Measurements from ENCODE around the gene CDK5R1.

The CDK5R1 gene

DNA sequence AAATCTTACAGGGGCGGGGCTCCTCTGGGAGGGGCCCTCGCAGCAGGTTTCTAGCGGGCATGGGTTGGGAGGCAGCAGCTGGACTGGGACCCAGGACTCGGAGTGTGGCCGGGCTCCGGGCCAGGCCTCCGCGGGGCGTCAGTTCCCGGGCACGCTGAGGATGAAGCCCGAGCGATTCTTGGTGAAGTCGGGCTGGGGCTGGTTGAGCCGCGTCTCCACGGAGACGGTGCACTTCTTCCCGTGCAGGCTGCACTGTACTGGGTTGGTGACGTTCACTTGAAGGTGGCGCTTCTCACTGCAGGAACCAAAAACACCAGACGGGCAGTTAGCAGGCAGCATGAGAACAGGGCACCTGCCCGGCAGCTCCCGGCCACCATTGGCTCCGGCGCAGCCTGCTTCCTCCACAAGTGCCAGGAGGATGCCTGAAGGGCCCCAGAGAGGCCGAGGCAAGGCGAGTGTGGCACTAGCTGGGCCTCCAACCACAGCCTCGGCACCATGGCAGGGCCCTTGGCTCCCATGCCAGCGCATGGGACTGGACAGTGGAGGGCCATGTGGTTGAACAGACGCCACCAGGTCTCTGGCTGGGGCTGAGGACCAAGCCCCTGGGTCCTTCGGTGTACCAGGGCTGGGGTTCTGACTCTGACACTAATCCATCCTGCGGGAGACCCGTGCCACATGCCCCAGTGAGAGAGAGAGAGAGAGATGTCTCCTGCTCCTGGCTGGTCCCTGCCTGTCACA is 8.0 kb downstream of the CDK5R1 start:
- no peak for FAIRE-seq

DNA sequence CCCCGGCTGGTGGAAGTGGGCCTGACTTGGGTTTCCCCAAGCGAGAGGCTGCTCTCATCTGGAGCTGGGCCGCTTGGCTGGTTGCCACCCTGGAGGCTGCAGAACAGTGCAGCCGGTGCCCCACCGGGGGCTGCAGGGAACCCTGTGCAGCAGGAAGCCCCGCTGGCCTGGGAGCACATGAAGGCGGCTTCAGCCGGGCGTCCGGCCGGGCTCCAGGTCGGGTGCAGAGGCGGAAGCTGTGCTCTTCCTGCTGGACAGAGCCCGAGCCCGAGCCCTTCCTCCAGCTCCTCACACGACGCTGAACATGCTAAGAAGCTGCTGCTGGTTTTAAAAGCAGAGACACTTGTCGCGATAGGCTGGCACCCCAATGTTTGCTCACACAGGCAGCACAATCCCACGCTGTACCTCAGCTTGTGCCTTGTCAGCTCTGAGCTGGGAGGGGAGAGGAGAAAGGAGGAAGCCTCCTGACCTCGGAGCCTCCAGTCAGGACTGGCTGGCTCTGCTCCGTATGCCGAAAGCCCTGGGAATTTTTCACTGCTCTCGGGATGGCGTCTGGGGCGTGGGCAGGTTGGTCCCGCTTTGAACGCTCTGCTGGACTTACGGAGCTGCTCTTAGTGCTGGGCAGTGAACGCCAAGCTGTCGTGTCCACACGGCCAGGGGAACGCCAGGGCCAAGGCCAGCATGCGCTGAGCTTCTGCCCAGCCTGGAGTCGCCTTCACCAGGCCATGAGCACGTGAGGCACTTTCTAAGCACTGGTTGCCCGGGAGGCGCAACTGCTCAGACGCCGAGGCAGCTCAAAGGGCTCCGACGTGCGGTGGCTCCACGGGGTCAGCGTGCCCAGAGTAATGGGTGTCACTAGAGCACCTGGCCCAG is 8.8 kb downstream of the CDK5R1 start:
- no peak for FAIRE-seq

DNA sequence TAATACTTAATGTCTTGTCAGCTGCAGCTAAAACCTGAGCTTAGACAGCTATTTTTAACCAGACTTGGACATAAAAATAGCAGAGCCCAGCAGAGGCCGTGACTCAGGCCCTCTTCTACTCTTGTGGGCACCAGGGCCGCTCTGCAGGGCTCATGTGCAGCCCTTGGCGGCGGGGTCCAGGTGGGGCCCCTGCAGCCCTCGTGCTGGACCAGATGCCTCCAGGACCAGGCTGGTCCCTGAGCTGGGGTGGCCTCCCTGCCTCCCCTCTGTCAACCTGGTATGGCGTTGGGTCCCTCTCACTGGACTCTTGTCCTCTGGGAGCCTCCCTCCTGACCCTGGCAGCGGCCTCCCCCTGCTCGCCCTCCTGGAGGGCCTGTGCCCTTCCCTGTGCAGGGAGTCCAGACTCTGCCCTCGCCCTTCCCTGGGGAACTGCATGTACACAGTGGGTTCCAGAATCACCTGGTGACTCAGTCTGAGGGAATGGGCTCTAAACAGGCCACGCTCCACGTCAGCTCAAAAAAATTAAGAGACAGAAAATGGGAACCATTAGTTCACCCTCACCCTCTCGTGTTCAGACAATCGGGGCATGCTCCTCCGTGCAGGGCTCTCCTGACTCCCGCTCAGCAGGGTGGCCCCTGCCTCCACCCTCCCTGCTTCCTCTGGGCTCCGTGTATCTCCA is 9.7 kb downstream of the CDK5R1 start:
- FAIRE-seq, result no peak

DNA sequence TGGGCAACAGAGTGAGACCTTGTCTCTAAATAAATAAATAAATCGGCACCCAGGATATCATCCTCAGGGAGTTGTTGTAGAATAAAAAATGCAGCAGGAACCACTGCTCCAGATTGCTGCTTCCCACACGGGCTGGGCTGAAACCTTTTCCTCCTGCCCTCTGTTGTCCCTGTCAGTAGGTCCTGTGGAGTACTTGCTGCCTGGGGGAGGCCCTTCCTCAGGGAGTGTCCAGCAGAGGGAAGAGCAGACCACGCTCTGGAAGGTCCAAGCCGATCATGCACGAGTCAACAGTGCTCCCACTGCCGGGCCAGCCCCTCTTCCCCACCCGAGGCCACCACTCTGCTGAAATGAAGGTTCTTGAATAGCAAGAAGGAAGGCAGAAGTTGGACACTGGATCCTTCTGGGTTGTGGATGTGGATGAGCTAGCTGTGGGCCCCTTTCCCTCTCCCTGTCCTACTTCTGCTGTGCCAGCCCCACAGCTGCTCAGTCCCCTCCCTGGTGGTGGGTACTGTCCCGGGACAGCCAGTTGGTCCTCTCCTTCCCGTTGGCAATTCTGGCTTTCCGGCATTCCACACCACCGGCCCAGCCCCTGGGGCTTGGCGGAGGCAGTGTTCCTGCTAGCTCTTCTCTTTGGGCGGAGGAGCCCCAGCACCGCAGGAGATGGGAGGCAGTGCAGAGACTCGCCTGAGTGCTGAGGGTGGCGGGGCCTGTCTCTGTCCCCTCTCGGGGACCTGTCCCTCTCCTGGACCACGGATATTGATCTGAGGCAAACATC is 10.8 kb downstream of the CDK5R1 start:
- FAIRE-seq, result no peak

- FAIRE-seq, result no peak
Measured at GRCh38 chr17:32498391-32498790, 11.6 kb downstream of the CDK5R1 start.

GRCh38 chr17:32502013-32502412 is 15.2 kb downstream of the CDK5R1 start:
- FAIRE-seq, result no peak

GRCh38 chr17:32502710-32503109 is 15.9 kb downstream of the CDK5R1 start:
- no peak for FAIRE-seq

DNA sequence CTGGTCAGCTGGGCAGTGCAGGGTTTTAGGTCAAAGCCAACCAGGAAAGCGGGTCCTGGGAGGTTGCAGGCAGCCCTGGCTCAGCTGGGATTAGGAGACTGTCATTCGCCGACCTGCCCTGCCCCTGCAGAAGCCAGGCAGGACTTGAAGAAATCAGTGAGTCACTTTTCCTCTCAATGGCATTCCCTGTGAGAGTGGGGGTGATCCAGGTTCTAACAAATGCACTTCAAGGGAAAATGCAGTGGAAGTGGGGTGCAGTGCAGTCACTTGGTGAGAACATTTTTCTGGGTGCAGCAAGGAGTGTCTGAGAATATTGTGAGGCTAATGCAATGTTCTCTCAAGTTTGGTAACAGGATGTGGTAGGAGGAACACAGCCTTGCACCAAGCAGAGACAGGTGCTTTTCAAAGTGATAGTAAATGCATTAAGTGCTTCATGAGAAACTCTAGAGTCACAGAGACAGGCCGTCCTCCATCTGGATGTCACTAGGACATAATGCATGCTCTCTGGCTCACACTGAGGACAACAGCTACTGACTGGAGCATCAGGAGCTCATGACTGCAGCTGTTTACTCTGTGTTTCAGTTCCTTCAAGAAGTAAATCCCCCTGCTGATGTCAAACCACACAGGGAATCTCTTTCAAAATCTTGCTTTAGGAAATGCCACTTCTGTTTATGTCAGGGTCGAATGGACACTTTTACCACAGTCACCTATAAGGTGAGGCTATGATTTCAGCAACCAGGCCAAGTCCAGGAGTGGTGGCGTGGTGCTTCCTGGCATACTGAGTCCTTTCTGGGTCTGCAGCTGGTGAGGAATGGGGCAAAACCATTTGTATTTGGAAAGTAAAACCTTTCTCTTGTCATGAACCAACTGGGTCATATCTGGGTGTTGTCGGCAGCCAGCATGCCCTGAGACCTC is 16.7 kb downstream of the CDK5R1 start:
- no peak for FAIRE-seq

- FAIRE-seq, result no peak
Measured at GRCh38 chr17:32504166-32504990, 17.6 kb downstream of the CDK5R1 start.

DNA sequence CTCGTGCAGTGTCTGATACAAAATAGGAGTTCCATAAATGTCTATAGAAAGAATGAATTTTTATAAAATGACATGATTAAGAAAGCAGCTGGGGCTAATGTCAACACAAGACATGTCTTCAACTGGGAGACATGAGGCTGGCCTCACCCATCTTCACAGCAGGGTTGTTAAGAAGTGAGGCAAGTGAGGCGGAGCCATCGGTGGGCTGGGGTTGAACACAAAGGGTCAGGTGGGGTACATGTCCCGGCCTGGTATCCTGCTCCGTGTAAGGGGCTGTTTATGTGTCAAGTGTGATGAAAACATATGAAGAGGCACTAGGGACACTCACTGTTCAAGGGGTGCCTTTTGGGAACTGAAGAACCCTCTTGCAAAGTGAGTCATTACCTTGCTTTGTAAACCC is 22.1 kb downstream of the CDK5R1 start:
- FAIRE-seq, result no peak

DNA sequence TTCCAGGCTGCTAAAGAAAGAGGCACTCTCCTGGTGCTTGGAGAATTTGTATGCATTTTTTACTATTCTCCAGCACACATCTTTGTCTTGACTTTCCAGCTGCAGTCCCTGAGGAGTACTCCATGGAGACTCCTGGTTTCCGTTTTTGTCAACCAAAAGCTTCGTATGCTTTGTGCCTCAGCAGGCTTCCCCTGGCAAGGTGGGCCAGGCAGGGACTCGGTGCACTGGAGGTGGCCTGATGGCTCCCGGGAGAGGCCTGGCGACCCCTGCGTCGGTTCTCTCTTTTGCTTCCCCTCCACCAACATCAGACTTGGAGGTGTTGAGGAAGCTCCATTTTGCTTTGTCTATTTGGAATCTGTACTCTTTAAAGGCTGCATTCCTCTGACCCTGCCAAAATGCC is 23.7 kb downstream of the CDK5R1 start:
- FAIRE-seq, result no peak

GRCh38 chr17:32512328-32512727 is 25.5 kb downstream of the CDK5R1 start:
- FAIRE-seq, result no peak

GRCh38 chr17:32513579-32513978 is 26.8 kb downstream of the CDK5R1 start:
- no peak for FAIRE-seq

GRCh38 chr17:32514606-32515005 is 27.8 kb downstream of the CDK5R1 start:
- FAIRE-seq, result no peak

DNA sequence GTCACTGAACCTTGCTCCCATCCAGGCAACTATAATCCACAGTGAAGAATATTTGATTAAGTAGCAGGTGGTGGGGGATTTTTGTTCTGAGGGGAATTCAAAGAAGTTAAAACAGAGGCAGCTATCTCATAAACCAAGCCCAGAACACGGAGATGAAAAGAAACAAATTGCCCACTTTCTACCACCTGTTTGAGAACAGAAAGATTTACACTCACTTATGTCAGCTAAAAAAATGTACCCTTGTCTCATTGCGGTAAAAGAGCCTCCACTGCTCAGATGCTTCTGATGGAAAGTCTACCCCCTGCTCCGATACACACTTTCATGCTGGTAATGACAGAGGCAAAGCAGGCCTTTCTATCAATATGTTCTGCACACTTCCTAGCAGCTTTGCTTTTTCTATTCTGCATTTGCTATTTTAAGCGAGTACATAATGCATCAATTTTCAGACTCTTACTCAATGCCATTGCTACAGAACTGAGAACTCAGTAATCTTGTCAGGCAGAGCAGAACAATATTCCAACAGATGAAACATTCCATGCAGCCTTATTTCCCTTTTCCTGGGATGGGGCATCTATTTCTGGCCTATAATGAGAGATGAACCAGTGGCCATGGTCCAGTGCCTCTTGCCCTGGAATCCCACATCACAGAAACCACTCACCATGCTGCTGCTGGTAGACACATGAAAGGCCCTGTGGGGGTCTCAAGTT is 29.0 kb downstream of the CDK5R1 start:
- FAIRE-seq, result no peak

GRCh38 chr17:32516450-32516849 is 29.7 kb downstream of the CDK5R1 start:
- FAIRE-seq, result no peak

GRCh38 chr17:32516940-32517701 is 30.3 kb downstream of the CDK5R1 start:
- FAIRE-seq, result no peak

GRCh38 chr17:32517982-32518381 is 31.2 kb downstream of the CDK5R1 start:
- no peak for FAIRE-seq

DNA sequence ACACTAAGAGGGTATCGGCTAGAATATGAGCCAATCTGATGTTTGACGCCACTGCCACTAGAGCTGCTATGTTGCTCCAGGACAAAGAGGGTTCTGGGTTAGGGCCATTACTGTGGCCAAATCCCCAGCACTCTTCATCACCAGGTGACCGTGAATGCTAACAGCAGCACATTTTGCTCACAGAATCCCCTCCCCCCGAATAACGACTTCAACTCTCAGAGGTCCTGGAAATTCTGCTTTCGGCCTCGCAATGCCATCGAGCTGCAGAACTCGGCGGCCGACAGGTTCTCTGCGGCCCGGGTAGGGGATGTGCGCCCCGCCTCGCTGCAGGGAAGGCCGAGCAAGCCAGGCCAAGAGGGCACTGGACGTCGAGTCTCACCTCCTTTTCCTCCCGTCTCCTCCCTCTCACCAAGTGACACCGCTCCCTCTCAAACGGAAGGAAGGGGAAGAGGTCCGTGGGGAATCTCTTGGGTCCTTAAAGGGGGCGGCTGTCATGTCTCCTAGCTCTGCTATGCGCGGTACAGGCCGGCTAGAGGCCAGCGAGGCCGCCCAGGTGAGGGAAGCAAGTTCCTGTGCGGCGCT is 31.9 kb downstream of the CDK5R1 start:
- FAIRE-seq, result no peak

All from A204.1 (cell line).